Daoy (cell line): ENCODE measurements around the gene PRSS21. TPM values are rescaled to one million over a fixed set of nuclear protein-coding genes. Genes with fewer than 3 reads are reported as not detected.

Experiments
- DNase-seq: peaks from one replicate; pipeline ENCODE4 v3.0.0-alpha.2; 2015; ENCODE audit warnings: low read depth
- total RNA-seq: library from RNA; depleted of rRNA; stranded (reverse); fragments of >200 nt; shearing (Covaris generic); gene quantifications from 2 replicates; pipeline ENCODE4 v1.2.3, GENCODE V29; 2014; rRNA removed

The PRSS21 gene
- total RNA-seq, result not detected in 2 replicates

GRCh38 chr16:2816751-2817339, at the start of gene PRSS21:
TSS of gene PRSS21 (plus strand) at chr16:2817237. CDS start at chr16:2817269, 32 bp downstream.
- no peak for DNase-seq

GRCh38 chr16:2767891-2768290, 49.1 kb upstream of the PRSS21 start:
- no peak for DNase-seq

DNA sequence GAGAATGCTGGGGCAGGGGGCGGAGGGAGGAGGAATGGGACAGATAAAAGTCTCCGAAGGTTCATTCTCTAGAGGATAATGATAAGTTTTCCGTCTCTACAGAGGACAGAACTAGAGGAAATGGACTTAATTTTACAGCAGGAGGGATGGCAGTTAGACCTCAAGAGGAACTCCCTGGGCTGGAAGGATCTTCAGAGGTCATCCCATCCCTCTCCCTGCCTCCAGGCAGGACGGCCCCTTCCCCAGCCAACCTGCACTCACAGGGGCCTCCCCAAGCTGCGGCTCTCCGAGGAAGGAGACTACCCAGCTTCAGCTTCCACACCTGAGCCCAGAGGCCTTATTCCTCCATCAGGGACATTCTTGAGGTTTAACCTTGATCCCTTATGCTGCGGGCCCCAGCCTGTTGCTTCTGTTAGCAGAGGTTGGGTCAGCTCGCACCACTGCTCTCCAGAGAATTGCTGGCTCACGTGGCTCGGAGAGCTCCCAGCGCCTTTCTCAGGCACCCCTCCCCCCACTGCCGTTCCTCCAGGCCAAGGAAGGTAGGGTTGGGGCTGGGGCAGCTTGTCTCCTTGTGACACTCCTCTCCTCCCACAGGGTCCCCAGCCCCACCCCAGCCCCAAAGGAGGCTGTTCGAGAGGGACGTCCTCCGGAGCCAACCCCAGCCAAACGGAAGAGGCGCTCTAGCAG, 48.5 kb upstream of the PRSS21 start:
- no peak for DNase-seq

- no peak for DNase-seq
Measured at GRCh38 chr16:2769100-2769529, 47.9 kb upstream of the PRSS21 start.

DNA sequence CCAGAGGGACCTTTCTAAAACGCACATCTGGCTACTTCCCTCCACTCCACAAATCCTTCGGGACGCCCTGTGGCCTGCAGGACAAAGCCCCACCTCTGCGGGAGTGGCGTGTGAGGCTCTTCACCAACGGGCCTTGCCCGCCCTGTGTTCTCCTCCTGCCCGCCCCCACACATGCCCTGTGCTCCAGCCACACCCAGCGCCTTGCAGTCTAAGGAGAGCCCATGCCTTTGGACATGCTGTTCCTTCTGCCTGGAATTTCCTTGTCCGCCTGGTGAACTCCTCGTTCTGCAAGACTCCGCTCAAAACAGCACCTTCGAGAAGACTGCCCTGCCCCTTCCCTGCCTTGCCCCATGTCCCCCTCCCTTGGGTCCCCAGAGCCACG, 47.4 kb upstream of the PRSS21 start:
- no peak for DNase-seq

GRCh38 chr16:2770057-2770951, 46.7 kb upstream of the PRSS21 start:
- DNase-seq, result no peak

DNA sequence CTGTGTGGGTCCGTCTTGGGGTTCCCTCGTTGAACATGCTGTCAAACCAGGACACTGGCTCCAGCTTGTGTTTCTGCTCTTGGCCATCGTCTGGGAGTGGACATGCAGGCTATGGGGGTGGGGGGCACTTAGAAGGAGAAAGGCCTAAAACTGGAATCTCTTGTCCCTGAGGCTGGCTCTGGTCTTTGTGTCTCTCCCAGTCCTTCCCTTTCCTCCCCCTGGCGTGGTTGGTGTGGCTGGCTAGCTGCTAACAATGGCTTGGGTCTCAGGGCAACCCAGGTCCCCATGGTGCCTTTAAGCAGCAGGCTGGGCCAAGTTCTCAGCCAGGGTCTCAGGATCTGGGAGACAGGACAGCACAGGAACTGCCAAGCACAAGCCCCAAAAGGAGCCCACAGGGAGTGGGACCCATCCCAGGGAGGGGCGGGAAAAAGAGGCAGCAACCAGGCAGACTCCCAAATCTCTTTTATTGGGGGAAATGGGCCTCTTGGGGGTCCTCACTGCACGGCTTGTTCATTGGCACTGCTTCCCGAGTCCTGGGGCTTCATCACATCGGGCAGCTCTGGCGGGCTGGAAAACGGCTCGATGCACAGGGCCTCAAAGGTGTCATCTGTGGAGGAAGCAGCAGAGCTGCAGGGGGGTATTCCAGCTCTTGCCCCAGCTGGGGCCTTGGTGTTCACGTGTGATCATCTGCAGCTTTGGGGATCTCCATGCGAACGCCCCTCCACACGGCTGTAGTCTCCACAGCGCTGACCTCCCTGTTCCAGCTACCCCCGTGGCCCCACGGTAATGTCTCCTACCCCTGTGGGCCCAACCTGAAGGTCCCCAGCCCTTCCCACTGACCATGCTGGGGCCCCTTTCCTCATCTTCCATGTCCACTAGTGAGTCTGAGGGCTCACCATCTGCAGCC, 45.3 kb upstream of the PRSS21 start:
- DNase-seq, result no peak

DNA sequence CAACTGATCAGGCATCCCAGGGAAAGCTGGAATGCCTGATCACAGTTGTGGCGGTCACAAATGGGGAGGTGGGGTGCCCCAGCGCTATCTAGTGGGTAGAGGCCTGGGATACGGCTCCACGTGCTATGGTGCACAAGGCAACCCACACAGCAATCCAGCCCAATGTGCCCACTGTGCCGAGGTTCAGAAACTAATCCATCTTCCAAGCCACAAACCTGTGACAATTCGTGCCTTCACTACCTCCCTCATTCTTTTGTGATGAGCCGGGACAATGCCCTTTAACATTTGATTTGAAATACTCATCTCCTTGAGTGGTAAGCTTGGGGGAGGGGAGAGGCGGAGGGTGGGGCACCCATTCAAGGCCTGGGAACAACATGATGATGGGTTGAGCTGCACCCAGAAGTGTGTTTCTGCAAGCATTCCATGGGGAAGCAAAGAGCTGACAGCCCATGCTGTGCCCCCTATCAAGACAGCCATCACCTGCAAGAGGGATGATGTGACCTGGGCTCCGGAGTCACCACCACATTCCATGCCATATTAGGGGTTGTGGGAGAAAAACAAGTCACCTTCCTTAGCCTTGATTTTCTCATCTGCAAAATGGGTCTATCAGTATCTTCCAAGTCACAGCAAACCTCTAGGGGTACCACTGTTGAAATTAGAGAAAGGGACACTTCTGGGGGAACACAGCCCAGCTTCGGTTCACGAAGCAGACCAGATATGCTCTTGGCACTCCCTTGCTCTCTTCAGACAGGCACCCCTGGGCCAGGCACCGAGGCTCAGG, 43.7 kb upstream of the PRSS21 start:
- no peak for DNase-seq

DNA sequence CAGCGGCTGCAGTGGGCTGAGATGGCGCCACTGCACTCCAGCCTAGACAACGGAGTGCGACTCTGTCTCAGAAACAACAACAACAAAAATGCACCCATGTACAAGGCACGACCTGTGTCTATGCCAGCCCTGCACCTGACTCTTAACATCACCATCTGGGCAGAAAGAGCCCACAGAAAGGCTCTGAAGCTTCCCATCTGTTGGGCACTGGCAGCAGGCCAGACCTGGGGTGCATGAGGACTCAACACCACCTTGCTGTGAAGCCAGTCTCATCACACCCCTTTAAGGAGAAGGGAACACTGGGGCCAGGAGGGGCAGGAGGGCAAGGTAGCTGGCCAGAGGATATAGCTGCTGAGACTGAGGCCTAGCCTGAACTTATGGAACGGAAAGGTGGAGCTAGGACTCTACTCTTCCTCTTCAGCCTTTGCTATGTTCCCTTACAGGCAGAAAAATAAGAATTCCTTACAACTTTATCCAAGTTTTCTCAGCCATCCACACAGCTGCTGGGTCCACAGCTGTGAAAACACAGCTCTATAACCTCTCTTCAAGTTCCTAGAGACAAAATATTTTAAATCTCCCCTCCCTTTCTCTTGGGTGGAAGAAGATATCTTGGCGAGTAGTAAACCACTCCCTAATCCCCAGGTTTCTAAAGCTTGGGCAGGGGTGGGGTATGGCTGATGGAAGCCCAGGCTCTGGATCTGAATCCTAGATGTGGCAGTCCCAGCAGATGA, 42.7 kb upstream of the PRSS21 start:
- no peak for DNase-seq

GRCh38 chr16:2775131-2775716, 41.8 kb upstream of the PRSS21 start:
- DNase-seq, result no peak

- no peak for DNase-seq
Measured at GRCh38 chr16:2775765-2776499, 41.1 kb upstream of the PRSS21 start.

GRCh38 chr16:2776500-2777139, 40.4 kb upstream of the PRSS21 start:
- DNase-seq, result no peak

DNA sequence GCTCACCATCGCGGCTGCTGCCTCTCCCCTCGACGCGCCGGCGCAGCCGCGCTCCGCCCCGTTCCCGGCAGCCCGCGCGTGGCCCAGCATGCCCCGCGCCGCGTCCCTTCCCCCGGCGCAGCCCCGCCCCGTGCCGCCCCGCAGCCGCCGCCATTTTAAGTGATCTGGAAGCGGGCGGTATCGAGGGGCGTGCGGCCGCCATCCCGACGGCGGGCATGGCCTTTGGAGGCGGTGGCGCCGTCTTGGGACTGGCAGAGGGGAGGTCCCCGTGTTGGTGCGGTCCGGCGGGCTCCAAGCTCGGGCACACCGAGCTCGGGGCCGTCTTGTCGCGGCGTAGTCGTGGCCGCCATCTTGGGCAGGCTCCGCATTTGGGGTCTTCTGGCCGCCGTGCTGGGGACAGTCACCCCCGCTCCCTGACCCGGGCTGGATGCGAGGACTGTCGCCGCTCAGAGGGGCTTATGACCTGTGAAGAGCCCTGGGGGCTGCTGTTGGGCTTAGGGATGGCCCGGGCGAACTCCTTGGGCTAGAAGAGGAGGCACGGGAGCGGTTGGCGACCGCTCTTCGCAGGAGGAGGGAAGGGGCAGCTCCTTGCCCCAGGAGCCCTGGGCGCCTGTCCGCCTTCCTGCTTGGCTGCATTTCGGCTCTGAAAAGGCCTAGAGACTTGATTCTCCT, 39.7 kb upstream of the PRSS21 start, which contains the start of gene ELOB:
TSS of gene ELOB (minus strand) at position 50 of the 672 bp plus-strand sequence. CDS start at position 9, 41 bp downstream.
- peak; percentile 90 for DNase-seq

GRCh38 chr16:2777903-2778629, 39.0 kb upstream of the PRSS21 start:
- DNase-seq, result no peak

DNA sequence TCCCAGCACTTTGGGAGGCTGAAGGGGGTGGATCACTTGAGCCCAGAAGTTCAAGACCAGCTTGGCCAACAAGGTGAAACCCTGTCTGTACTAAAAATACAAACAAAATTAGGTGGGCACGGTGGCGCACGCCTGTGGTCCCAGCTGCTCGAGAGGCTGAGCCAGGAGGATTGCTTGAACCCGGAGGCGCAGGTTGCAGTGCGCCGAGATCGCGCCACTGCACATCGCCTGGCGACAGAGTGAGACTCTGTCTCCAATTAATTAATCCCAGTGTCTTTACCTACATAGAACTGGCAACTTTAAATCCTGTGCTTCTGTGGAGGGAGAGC, 38.4 kb upstream of the PRSS21 start:
- DNase-seq, result no peak

- DNase-seq, result no peak
Measured at GRCh38 chr16:2779151-2779920, 37.7 kb upstream of the PRSS21 start.
